CD4-positive, alpha-beta T cell treated with Interleukin-1 beta for 1 hour (primary cell): ENCODE results near the gene GLOD5.
A peak's percentile ranks its signal among the peaks of the same experiment; 100 is the strongest.

ENCODE experiments used
- DNase-seq, 2 donors: peaks; one replicate each; pipeline ENCODE4 v3.0.0-alpha.2; 2020 to 2022

Gene GLOD5

GRCh38 chrX:48761674-48762471 is at the start of gene GLOD5:
TSS of gene GLOD5 (plus strand) at chrX:48761747. CDS start at chrX:48761791, 44 bp downstream.
- no peak for DNase-seq

- no peak for DNase-seq
These were observed 49.5 kb upstream of the GLOD5 start for GRCh38 chrX:48711929-48712505.

- DNase-seq: peak in 1 of 2 donors; percentile 34
These were observed 47.7 kb upstream of the GLOD5 start for GRCh38 chrX:48713847-48714246.

- no peak for DNase-seq
These were observed 47.0 kb upstream of the GLOD5 start for GRCh38 chrX:48714573-48714972.

- DNase-seq: no peak
These were observed 46.5 kb upstream of the GLOD5 start for GRCh38 chrX:48715072-48715471.

- DNase-seq: no peak
These were observed 45.6 kb upstream of the GLOD5 start for GRCh38 chrX:48715876-48716502.

GRCh38 chrX:48719958-48720357 is 41.6 kb upstream of the GLOD5 start:
- no peak for DNase-seq

GRCh38 chrX:48720577-48721250 is 40.8 kb upstream of the GLOD5 start:
- DNase-seq: no peak

GRCh38 chrX:48721916-48722315 is 39.6 kb upstream of the GLOD5 start:
- no peak for DNase-seq

- no peak for DNase-seq
These were observed 35.0 kb upstream of the GLOD5 start for GRCh38 chrX:48726596-48726995.

- no peak for DNase-seq
These were observed 32.9 kb upstream of the GLOD5 start for GRCh38 chrX:48728653-48729052.

- DNase-seq: no peak
These were observed 25.2 kb upstream of the GLOD5 start for GRCh38 chrX:48736303-48736702.

- no peak for DNase-seq
These were observed 24.7 kb upstream of the GLOD5 start for GRCh38 chrX:48736878-48737212.

GRCh38 chrX:48737213-48737938 is 24.2 kb upstream of the GLOD5 start:
- DNase-seq: peak; percentile 93 to 96

- DNase-seq: no peak
These were observed 23.6 kb upstream of the GLOD5 start for GRCh38 chrX:48737940-48738339.

- no peak for DNase-seq
These were observed 19.7 kb upstream of the GLOD5 start for GRCh38 chrX:48741834-48742233.

- no peak for DNase-seq
These were observed 16.3 kb upstream of the GLOD5 start for GRCh38 chrX:48745222-48745621.

- DNase-seq: no peak
These were observed 14.0 kb upstream of the GLOD5 start for GRCh38 chrX:48747415-48748016.

- DNase-seq: no peak
These were observed 12.4 kb upstream of the GLOD5 start for GRCh38 chrX:48749182-48749581.

GRCh38 chrX:48751343-48751742 is 10.2 kb upstream of the GLOD5 start:
- no peak for DNase-seq

- no peak for DNase-seq
These were observed 9.0 kb upstream of the GLOD5 start for GRCh38 chrX:48752498-48752897.

- no peak for DNase-seq
These were observed 7.8 kb upstream of the GLOD5 start for GRCh38 chrX:48753708-48754228.
